ENCODE data around the gene SLC35F5. TPM values are rescaled to one million over a fixed set of nuclear protein-coding genes. Genes with fewer than 3 reads are reported as not detected.

Gene SLC35F5
- total and polyA plus RNA-seq, 4 donors = 15.3 to 70.8 (median 44.6) TPM

GRCh38 chr2:113676623-113677266, 79.7 kb downstream of the SLC35F5 start:
- no peaks in the 10 kb centered on the region for H3K4me1 ChIP-seq (ENCODE audit: control insufficient read depth in 4 of 4, insufficient read depth in 4 of 4, low read length in 3 of 4)
- H3K27me3 ChIP-seq (ENCODE audit: control insufficient read depth in 4 of 4, insufficient read depth in 4 of 4, low read length in 3 of 4) = no peaks in the 10 kb centered on the region
- H3K27ac ChIP-seq (ENCODE audit: low read depth in 1 of 2, low read length in 2 of 2) = no peak overlapping the region
- no peak overlapping the region for H3K9ac ChIP-seq (ENCODE audit: low read depth in 1 of 2, low read length in 2 of 2)
- H3K36me3 ChIP-seq (ENCODE audit: control insufficient read depth in 4 of 4, insufficient read depth in 3 of 4, low read depth in 1 of 4, low read length in 3 of 4) = no peaks in the 10 kb centered on the region
- no peak overlapping the region for H3K4me3 ChIP-seq (ENCODE audit: low read depth in 1 of 3, low read length in 3 of 3)
- H3K9me3 ChIP-seq (ENCODE audit: control insufficient read depth in 4 of 4, low read length in 3 of 4) = no peaks in the 10 kb centered on the region
- TF ChIP-seq ATF3 (IDR thresholded peaks at IDR 0.05) = no peak
- TF ChIP-seq ZBTB33 (IDR thresholded peaks at IDR 0.05) = no peak
- no peak for TF ChIP-seq SP1 (IDR thresholded peaks at IDR 0.05)
- TF ChIP-seq FOXA1 (IDR thresholded peaks at IDR 0.05) = no peak
- TF ChIP-seq RAD21 (IDR thresholded peaks at IDR 0.05) = no peak
- no peak for TF ChIP-seq HNF4G (IDR thresholded peaks at IDR 0.05)
- TF ChIP-seq CTCF (IDR thresholded peaks at IDR 0.05; ENCODE audit: low read depth, low read length, missing input control) = no peak
- TF ChIP-seq FOXA2 (IDR thresholded peaks at IDR 0.05) = no peak
- TF ChIP-seq JUND (IDR thresholded peaks at IDR 0.05) = no peak
- no peak for TF ChIP-seq YY1 (IDR thresholded peaks at IDR 0.05)
- no peak for DNase-seq (ENCODE audit: low spot score)
- 98% methylated on average over 4 of the region's 4 CpGs for WGBS

- no peak for DNase-seq (ENCODE audit: low spot score)
- Histone ChIP-seq H3K27ac (ENCODE audit: low read depth in 1 of 2, low read length in 2 of 2) (no peak overlapping the region), H3K4me3 (ENCODE audit: low read depth in 1 of 3, low read length in 3 of 3) (no peak overlapping the region), H3K9me3 (ENCODE audit: control insufficient read depth in 4 of 4, low read length in 3 of 4) (no peaks in the 10 kb centered on the region), H3K27me3 (ENCODE audit: control insufficient read depth in 4 of 4, insufficient read depth in 4 of 4, low read length in 3 of 4) (no peaks in the 10 kb centered on the region), H3K36me3 (ENCODE audit: control insufficient read depth in 4 of 4, insufficient read depth in 3 of 4, low read depth in 1 of 4, low read length in 3 of 4) (no peaks in the 10 kb centered on the region), H3K4me1 (ENCODE audit: control insufficient read depth in 4 of 4, insufficient read depth in 4 of 4, low read length in 3 of 4) (no peaks in the 10 kb centered on the region), H3K9ac (ENCODE audit: low read depth in 1 of 2, low read length in 2 of 2) (no peak overlapping the region)
- no peak for TF ChIP-seq GABPA (IDR thresholded peaks at IDR 0.05 in 1 of 2, conservative IDR thresholded peaks at IDR 0.05 in 1 of 2)
- no peak for TF ChIP-seq SP1 (IDR thresholded peaks at IDR 0.05)
- no peak for TF ChIP-seq EGR1 (IDR thresholded peaks at IDR 0.05; ENCODE audit: low read depth in 2 of 2)
- 78% methylated on average over 9 of the region's 9 CpGs for WGBS
Measured at GRCh38 chr2:113675875-113676274, 80.6 kb downstream of the SLC35F5 start.

GRCh38 chr2:113672326-113672932, 84.0 kb downstream of the SLC35F5 start:
- DNase-seq (ENCODE audit: low spot score) = no peak

More at GRCh38 chr2:113672326-113672932, 84.0 kb downstream of the SLC35F5 start:
- no peak overlapping the region for H3K27ac ChIP-seq (ENCODE audit: low read depth in 1 of 2, low read length in 2 of 2)
- no peaks in the 10 kb centered on the region for H3K36me3 ChIP-seq (ENCODE audit: control insufficient read depth in 4 of 4, insufficient read depth in 3 of 4, low read depth in 1 of 4, low read length in 3 of 4)
- H3K4me3 ChIP-seq (ENCODE audit: low read depth in 1 of 3, low read length in 3 of 3) = no peak overlapping the region
- H3K9me3 ChIP-seq (ENCODE audit: control insufficient read depth in 4 of 4, low read length in 3 of 4) = no peaks in the 10 kb centered on the region
- 86% methylated on average over 7 of the region's 7 CpGs for WGBS
- no peaks in the 10 kb centered on the region for H3K4me1 ChIP-seq (ENCODE audit: control insufficient read depth in 4 of 4, insufficient read depth in 4 of 4, low read length in 3 of 4)
- no peaks in the 10 kb centered on the region for H3K27me3 ChIP-seq (ENCODE audit: control insufficient read depth in 4 of 4, insufficient read depth in 4 of 4, low read length in 3 of 4)
- H3K9ac ChIP-seq (ENCODE audit: low read depth in 1 of 2, low read length in 2 of 2) = no peak overlapping the region
- TF ChIP-seq HNF4G (IDR thresholded peaks at IDR 0.05) (no peak), EGR1 (IDR thresholded peaks at IDR 0.05; ENCODE audit: low read depth in 2 of 2) (no peak), CTCF (IDR thresholded peaks at IDR 0.05; ENCODE audit: low read depth, low read length, missing input control) (no peak), RAD21 (IDR thresholded peaks at IDR 0.05) (no peak), YY1 (IDR thresholded peaks at IDR 0.05) (no peak), TAF1 (conservative IDR thresholded peaks at IDR 0.05) (no peak), MAX (IDR thresholded peaks at IDR 0.05) (no peak), ATF3 (IDR thresholded peaks at IDR 0.05) (no peak), HNF4A (conservative IDR thresholded peaks at IDR 0.05) (no peak), RXRA (IDR thresholded peaks at IDR 0.05) (no peak), GABPA (IDR thresholded peaks at IDR 0.05 in 1 of 2, conservative IDR thresholded peaks at IDR 0.05 in 1 of 2) (no peak), FOXA1 (IDR thresholded peaks at IDR 0.05) (no peak), ZBTB33 (IDR thresholded peaks at IDR 0.05) (no peak)

Measured in liver (tissue), 9 donors.